Osteocyte (in vitro differentiated cells): ENCODE measurements around the gene THRB. TPM values are rescaled to one million over a fixed set of nuclear protein-coding genes. Genes with fewer than 3 reads are reported as not detected.

Experiments used
- DNase-seq: peaks from one replicate; pipeline ENCODE4 v3.0.0; 2021; ENCODE audit warnings: mixed read lengths; ENCODE audit not compliant: unreplicated experiment; ENCODE audit errors: extremely low spot score
- H3K27ac Mint-ChIP-seq: one replicate; pipeline ENCODE4 v1.8.0; 2021; ENCODE audit warnings: mild to moderate bottlenecking, mixed read lengths; ENCODE audit not compliant: unreplicated experiment
- H3K27me3 Mint-ChIP-seq: one replicate; pipeline ENCODE4 v1.8.0; 2021; ENCODE audit warnings: mixed read lengths; ENCODE audit not compliant: unreplicated experiment
- H3K36me3 Mint-ChIP-seq: one replicate; pipeline ENCODE4 v1.8.0; 2021; ENCODE audit warnings: mixed read lengths; ENCODE audit not compliant: unreplicated experiment
- H3K4me1 Mint-ChIP-seq: one replicate; pipeline ENCODE4 v1.8.0; 2021; ENCODE audit warnings: mixed read lengths; ENCODE audit not compliant: unreplicated experiment
- H3K4me3 Mint-ChIP-seq: one replicate; pipeline ENCODE4 v1.8.0; 2021; ENCODE audit warnings: mild to moderate bottlenecking, moderate library complexity, mixed read lengths; ENCODE audit not compliant: unreplicated experiment
- H3K9me3 Mint-ChIP-seq: one replicate; pipeline ENCODE4 v1.8.0; 2021; ENCODE audit warnings: mixed read lengths; ENCODE audit not compliant: unreplicated experiment
- CTCF ChIP-seq: fragments of 200-600 bp; sonication (generic); IDR thresholded peaks from 2 replicates; pipeline ENCODE4 v1.5.0; 2021; ENCODE audit warnings: antibody characterized with exemption, mild to moderate bottlenecking, moderate library complexity
- total RNA-seq: library from RNA; stranded (reverse); gene quantifications from 2 replicates; pipeline ENCODE4 v1.2.1, GENCODE V29; 2021

THRB gene
- total RNA-seq, 1 donor from 2014 or later, result 4.6 TPM

DNA sequence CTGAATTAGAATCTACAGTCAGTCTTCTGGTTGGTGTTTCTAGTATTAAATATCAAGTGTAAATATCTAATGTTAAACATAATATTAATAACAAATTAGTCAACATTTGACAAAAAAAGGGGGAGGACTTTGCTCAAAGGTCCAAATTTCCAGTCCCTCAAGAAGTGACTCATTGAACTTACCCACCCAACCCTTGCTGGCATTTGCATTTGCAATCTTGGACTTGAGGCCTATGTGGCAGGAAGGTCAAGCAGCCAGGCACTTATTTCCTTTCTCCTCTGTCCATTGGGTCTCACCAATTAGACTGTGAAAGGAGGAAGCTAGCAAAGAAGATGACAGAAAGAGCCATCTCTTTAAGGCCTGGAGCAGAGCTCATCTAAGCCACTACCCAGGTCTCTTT is 174.0 kb downstream of the THRB start:
- Mint-ChIP-seq H3K27me3 (no peaks in the 10 kb centered on the region), H3K4me3 (no peak overlapping the region), H3K27ac (no peak overlapping the region), H3K9me3 (peaks cover 14% of the 10 kb centered on the region), H3K4me1 (no peaks in the 10 kb centered on the region), H3K36me3 (no peaks in the 10 kb centered on the region)
- DNase-seq, result no peak
- TF ChIP-seq CTCF, result no peak

DNA sequence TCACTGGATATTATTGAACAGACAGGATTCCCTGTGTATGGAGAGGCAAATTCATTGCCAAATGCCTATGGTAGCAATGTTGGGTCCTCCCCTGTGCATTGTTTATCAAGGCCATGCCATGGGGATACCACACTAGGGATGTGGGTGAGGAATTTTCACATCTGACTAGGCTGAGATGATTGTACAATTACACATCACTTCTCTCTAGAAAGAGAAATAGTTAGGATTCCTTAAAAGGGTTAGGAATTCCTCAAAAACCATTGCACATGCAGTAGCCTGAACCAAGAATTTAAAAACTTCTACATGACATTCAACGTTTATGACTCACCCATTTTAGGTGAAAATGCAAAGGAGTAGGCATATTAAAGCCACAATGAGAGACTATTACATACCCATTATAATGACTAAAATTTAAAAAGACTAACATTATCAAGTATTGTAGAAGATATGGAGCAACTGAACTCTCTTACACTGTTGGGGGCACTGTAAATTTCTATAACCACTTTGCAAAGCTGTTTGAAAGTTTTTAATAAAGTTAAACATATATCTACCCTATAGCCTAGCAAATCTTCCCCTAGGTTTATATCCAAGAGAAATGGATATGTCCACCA is 175.9 kb downstream of the THRB start:
- no peak for TF ChIP-seq CTCF
- H3K4me1 Mint-ChIP-seq, result no peaks in the 10 kb centered on the region
- no peaks in the 10 kb centered on the region for H3K36me3 Mint-ChIP-seq
- no peaks in the 10 kb centered on the region for H3K27me3 Mint-ChIP-seq
- H3K27ac Mint-ChIP-seq, result no peak overlapping the region
- peaks cover 14% of the 10 kb centered on the region for H3K9me3 Mint-ChIP-seq
- no peak for DNase-seq
- no peak overlapping the region for H3K4me3 Mint-ChIP-seq

GRCh38 chr3:24316887-24317383 is 177.7 kb downstream of the THRB start:
- Mint-ChIP-seq H3K4me1 (no peaks in the 10 kb centered on the region), H3K9me3 (peaks cover 14% of the 10 kb centered on the region), H3K27ac (no peak overlapping the region), H3K27me3 (no peaks in the 10 kb centered on the region), H3K36me3 (no peaks in the 10 kb centered on the region), H3K4me3 (no peak overlapping the region)
- TF ChIP-seq CTCF, result no peak
- no peak for DNase-seq

DNA sequence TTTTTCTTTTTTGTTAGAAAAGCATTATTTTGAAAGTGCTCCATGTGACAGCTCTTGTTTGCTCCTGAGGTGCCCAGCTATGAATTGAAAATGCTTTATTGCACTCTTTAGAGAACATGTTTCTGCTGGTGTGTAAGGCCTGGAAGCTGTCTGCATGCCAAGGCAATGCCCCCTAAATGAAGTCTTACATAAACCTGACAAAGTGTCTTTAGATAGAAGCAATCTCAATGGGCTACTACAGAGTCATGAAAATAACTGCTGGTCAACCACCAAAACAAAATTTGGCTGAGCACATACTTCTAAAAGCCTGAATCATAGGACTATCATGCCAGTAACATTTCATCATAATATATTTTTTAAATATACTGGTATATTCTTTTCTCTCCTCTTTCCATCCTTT is 178.7 kb downstream of the THRB start:
- H3K27me3 Mint-ChIP-seq, result no peaks in the 10 kb centered on the region
- H3K4me1 Mint-ChIP-seq, result no peaks in the 10 kb centered on the region
- H3K27ac Mint-ChIP-seq, result no peak overlapping the region
- no peak for TF ChIP-seq CTCF
- H3K9me3 Mint-ChIP-seq, result peaks cover 14% of the 10 kb centered on the region
- no peak for DNase-seq
- H3K4me3 Mint-ChIP-seq, result no peak overlapping the region
- H3K36me3 Mint-ChIP-seq, result no peaks in the 10 kb centered on the region

DNA sequence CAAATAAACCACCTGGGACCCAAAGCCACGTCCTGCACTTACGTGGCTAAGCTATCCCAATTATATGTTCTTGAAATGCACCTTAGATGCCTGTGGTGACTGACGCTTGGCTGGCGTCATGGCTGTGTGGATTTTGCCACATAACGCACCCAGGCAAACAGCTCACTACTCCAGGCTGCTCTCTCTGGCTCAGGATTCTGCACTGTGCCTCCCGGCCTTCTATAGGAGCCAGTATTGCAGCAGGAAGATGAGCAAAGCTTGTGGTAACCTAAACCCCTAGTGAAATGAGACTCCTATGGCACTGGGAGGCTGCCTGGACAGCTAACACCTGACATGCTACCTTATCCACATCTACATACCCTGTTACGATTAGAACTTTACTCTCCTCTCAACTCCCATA is 179.3 kb downstream of the THRB start:
- H3K9me3 Mint-ChIP-seq, result peaks cover 14% of the 10 kb centered on the region
- H3K36me3 Mint-ChIP-seq, result no peaks in the 10 kb centered on the region
- no peaks in the 10 kb centered on the region for H3K4me1 Mint-ChIP-seq
- DNase-seq, result no peak
- no peak overlapping the region for H3K4me3 Mint-ChIP-seq
- TF ChIP-seq CTCF, result no peak
- no peak overlapping the region for H3K27ac Mint-ChIP-seq
- no peaks in the 10 kb centered on the region for H3K27me3 Mint-ChIP-seq
